ENCODE measurements around the gene ITPKB. TPM values are rescaled to one million over a fixed set of nuclear protein-coding genes. Genes with fewer than 3 reads are reported as not detected.

ITPKB gene
- total and polyA plus RNA-seq, 11 donors, result 6.2 to 33.7 (median 17.8) TPM

- no peak overlapping the region for H3K4me3 ChIP-seq
- TF ChIP-seq POLR2A (IDR thresholded peaks at IDR 0.05), result no peak
- no peak for TF ChIP-seq CTCF (IDR thresholded peaks at IDR 0.05)
- ATAC-seq, result peak in 1 of 4 donors; percentile 5
- H3K27ac ChIP-seq, result peak overlapping the region in 3 of 12 donors; percentile 5 to 81 (median 69)
- no peaks in the 10 kb centered on the region for H3K27me3 ChIP-seq
- H3K36me3 ChIP-seq, result peaks cover 0 to 80% (median 62%) of the 10 kb centered on the region in 9 donors
- WGBS, 4 donors, result 75 to 84% (median 78%) methylated on average over 13 to 18 of the region's 18 CpGs
- intact Hi-C loops (cut with DNase I), result loop anchor here in 1 of 10 donors (10.0 kb wide), 1 partner anchor 91 kb away; the partner anchor contains the start of gene ITPKB
- no peaks in the 10 kb centered on the region for H3K9me3 ChIP-seq
- peaks cover 0 to 46% (median 22%) of the 10 kb centered on the region in 12 donors for H3K4me1 ChIP-seq
- DNase-seq, result peak in 3 of 5 donors; percentile 21 to 46 (median 24)
Measured at GRCh38 chr1:226643611-226644540, 95.2 kb downstream of the ITPKB start.

- H3K27ac ChIP-seq, result peak overlapping the region in 3 of 12 donors; percentile 5 to 81 (median 69)
- no peak overlapping the region for H3K4me3 ChIP-seq
- peaks cover 0 to 52% (median 28%) of the 10 kb centered on the region in 12 donors for H3K4me1 ChIP-seq
- peaks cover 0 to 79% (median 57%) of the 10 kb centered on the region in 9 donors for H3K36me3 ChIP-seq
- DNase-seq (peak in 3 of 5 donors; percentile 26 to 39 (median 30)), ATAC-seq (peak in 2 of 4 donors; percentile 13 to 30)
- no peaks in the 10 kb centered on the region for H3K27me3 ChIP-seq
- TF ChIP-seq POLR2A (IDR thresholded peaks at IDR 0.05), result no peak
- no peak for TF ChIP-seq CTCF (IDR thresholded peaks at IDR 0.05)
- H3K9me3 ChIP-seq, result no peaks in the 10 kb centered on the region
- WGBS, 4 donors, result 80 to 91% (median 88%) methylated on average over 9 of the region's 9 CpGs
- intact Hi-C loops (cut with DNase I), result loop anchor here in 1 of 10 donors (10.0 kb wide), 1 partner anchor 92 kb away; the partner anchor contains the start of gene ITPKB
Measured at GRCh38 chr1:226643177-226643576, 95.9 kb downstream of the ITPKB start.

- no peak for ATAC-seq
- Histone ChIP-seq H3K27me3 (no peaks in the 10 kb centered on the region), H3K4me1 (peaks cover 0 to 59% (median 34%) of the 10 kb centered on the region in 12 donors), H3K9me3 (no peaks in the 10 kb centered on the region), H3K4me3 (no peak overlapping the region), H3K36me3 (peaks cover 0 to 77% (median 50%) of the 10 kb centered on the region in 9 donors), H3K27ac (peak overlapping the region in 1 of 12 donors; percentile 81)
- intact Hi-C loops (cut with DNase I), result loop anchor here in 1 of 10 donors (10.0 kb wide), 1 partner anchor 92 kb away; the partner anchor contains the start of gene ITPKB
- TF ChIP-seq POLR2A (IDR thresholded peaks at IDR 0.05) (no peak), CTCF (IDR thresholded peaks at IDR 0.05) (no peak)
- peak in 3 of 5 donors; percentile 14 to 35 (median 20) for DNase-seq
- WGBS, 4 donors, result 94 to 97% (median 96%) methylated on average over 8 of the region's 8 CpGs
Measured at GRCh38 chr1:226642421-226642820, 96.7 kb downstream of the ITPKB start.

All from heart left ventricle (tissue), 16 donors.